Stromal cell of bone marrow (primary cell): Measurements from ENCODE around the gene DIP2A.
"Not testable (repeated sequence)": the region's sequence is repeated elsewhere in the genome, so short reads cannot be mapped to it uniquely, and the experiment has no call there.

Experiments
- DNase-seq: peaks from one replicate; pipeline ENCODE4 v3.0.0-alpha.2; 2012; ENCODE audit warnings: low read depth

The DIP2A gene

DNA sequence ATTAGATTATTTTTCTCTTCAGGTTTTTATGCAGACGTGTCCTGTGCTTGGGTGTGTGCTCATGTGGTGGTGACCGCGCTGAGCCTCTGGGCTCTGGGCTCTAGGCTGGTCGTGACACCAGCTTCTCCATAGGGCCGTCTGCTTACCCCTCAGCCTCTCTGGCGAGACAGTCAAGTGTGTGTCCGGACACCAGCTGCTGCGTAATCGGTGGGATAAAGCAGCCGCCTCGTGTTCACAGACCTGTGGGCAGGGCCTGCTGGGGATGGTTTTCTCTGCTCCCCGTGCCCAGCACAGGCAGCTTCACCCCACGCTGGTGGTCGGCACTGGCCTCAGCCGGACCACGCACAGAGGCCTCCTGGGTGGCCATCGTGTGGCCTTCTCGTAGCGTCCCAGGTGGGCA, 33.6 kb upstream of the DIP2A start:
- no peak for DNase-seq

DNA sequence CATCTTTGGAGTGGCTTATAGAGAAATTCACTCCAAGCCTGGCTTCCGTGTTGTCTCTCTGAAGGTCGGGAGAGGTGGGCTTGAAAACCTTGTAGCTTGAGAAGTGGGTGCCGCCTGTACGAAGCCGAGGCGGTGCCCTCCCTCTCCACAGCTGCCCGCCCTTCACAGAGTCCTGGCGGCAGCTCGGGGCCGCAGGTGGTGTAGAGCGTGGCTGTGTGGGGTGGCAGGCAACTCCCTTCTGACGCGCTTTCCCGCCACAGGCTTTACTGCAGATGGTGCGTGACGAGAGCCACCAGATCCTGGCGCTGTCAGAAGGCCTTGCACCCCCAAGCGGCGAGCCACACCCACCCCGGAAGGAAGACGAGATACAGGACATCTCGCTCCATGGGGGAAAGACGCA, 33.1 kb upstream of the DIP2A start:
- no peak for DNase-seq

DNA sequence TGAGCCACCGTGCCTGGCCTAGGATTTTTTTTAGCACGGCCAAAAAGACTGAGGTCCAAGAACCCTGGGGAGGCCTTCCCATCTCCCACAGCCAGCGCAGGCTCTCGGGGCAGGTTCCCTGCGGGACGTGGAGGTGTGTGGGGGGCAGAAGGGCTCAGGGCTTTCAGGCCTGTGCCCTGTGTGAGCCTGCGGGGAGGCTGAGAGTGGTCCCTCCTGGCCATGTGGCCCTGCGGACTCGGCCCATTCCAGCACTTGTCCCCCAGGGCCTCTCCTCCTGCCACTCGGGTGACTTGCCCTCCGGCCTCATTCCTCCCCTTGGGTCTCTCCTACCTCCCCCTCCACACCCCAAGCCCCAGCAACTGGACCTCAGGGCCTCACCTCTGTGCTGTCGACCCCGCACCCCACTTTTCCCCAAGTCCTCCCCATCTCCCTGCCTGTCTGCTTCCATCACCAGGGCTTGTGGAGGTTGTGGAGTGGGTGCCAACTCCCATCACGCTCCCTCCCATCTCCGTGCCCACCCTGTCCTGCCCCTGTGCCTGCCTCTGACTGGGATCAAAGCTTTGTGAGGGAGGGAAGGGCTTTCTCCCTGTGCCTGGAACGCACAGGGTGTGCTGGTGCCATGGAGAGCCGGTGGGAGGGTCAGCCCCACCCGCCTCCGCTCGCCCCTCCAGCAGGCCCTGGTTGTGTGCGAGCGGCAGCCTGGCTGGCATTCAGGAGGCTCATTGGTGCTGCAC, 32.2 kb upstream of the DIP2A start:
- no peak for DNase-seq

DNA sequence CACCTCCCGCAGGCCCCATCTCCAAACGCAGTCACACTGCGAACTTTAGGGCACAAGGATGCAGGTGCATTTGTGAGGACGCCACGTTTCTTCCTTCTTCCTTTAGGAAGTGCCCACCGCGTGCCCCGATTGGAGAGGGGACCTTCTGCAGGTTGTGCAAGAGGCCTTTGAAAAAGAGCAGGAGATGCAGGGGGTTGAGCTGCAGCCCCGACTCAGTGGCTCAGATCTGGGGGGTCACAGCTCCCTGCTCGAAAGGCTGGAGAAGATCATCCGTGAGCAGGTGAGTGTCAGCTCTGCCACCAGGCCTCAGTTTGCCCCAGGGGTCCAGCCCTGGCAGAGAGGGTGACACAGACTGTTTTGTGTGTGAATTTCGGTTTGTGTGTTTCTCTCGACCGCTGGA, 31.2 kb upstream of the DIP2A start:
- DNase-seq: no peak

DNA sequence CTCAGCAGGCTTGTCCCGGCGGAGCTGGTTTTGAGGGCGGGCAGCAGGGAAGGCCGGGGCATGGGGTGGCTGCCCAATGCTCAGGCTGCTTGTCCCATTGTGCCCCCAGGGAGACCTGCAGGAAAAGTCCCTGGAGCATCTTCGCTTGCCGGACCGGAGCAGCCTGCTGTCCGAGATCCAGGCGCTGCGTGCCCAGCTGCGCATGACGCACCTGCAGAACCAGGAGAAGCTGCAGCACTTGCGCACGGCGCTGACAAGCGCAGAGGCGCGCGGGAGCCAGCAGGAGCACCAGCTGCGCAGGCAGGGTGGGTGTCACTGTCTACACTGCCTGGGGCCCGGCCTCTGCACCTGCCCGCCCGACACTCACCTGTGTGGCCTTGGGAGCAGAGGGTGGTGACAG, 30.4 kb upstream of the DIP2A start:
- DNase-seq: no peak

DNA sequence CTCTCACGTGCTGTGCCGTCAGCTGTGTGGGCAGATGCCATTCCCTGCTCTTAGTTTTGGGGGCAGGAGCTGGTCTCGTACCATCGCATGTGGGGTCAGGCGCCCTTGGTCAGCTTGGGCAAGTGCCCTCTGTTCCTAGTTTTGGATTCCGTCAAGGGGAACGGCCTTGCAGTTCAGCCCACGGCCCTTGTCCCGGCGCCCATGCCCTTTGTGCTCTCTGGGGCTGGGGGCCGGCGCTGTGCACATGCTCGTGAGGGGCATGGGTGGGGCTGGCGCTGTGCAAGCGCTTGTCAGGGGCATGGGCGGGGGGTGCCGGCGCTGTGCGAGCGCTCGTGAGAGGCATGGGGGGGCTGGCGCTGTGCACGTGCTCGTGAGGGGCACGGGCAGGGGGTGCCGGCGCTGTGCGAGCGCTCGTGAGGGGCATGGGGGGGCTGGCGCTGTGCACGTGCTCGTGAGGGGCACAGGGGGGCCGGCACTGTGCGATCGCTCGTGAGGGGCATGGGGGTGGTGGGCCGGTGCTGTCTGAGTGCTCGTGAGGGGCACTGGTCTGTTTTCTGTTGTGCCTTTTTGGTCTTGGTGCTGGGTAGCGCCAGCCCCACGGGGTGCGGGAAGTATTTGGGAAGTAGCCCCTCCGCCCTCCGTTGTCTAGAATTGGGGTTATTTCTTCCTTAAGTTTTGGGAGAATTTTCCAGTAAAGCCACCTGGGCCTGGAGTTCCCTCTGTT, 29.5 kb upstream of the DIP2A start:
- no peak for DNase-seq

DNA sequence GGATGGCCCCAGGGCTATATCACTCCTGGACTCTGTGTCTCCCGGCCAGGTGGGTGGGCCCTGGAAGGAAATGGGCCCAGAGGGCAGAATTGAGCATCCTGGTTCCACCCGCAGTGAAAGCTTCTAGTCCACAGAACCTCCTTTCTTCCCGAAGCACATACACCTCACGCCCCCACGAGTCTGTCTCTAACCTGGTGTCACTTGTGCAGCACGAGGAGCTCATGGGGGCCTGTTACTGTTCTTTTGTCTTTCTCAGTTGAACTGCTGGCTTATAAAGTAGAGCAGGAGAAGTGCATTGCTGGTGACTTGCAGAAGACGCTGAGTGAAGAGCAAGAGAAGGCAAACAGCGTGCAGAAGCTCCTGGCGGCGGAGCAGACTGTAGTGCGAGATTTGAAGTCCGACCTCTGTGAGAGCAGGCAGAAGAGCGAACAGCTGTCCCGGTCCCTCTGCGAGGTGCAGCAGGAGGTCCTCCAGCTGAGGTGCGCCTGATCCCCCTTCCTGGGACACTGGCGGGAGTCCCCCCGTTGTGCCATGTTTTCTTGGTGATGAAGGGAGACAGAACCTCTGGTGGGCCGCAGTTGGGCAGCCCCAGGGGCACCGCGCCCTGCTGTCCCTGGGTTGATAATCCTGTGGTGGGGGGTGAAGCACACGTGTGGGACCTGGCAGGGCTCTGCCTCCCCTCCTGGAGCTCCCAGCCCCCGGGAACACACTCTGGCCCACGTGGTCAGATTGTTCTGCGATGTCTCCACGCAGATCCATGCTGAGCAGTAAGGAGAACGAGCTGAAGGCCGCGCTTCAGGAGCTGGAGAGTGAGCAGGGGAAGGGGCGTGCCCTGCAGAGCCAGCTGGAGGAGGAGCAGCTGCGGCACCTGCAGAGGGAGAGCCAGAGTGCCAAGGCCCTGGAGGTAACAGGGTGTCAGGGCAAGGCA, 28.7 kb upstream of the DIP2A start:
- DNase-seq: no peak

DNA sequence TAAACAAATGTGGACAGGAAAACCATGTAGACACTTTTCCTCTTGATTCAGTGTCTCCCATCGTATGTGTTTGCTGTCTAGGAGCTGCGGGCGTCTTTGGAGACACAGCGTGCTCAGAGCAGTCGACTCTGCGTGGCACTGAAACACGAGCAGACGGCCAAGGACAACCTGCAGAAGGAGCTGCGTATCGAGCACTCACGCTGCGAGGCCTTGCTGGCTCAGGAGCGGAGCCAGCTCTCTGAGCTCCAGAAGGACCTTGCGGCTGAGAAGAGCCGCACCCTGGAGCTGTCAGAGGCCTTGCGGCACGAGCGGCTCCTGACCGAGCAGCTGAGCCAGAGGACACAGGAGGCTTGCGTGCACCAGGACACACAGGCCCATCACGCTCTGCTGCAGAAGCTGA, 27.2 kb upstream of the DIP2A start:
- DNase-seq: no peak

DNA sequence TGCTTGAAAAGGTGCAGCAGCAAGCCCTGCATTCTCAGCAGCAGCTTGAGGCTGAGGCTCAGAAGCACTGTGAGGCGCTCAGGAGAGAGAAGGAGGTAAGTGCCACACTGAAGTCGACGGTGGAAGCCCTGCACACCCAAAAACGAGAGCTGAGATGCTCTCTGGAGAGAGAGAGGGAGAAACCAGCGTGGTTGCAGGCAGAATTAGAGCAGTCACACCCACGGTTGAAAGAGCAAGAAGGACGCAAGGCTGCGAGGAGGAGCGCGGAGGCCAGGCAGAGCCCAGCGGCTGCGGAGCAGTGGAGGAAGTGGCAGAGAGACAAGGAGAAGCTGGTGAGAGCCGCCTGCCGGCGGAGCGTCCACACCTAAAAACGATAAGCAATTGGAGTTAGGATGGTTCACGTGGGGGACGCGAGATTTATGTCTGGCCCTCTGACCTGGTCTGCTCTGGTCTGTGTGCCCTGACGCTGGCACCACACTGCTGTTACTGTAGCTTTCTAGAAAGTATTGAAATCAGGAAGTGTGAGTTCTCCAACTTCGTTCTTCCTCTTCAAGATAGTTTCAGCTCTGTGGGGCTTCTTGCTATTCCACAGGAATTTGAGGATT, 26.7 kb upstream of the DIP2A start:
- no peak for DNase-seq

DNA sequence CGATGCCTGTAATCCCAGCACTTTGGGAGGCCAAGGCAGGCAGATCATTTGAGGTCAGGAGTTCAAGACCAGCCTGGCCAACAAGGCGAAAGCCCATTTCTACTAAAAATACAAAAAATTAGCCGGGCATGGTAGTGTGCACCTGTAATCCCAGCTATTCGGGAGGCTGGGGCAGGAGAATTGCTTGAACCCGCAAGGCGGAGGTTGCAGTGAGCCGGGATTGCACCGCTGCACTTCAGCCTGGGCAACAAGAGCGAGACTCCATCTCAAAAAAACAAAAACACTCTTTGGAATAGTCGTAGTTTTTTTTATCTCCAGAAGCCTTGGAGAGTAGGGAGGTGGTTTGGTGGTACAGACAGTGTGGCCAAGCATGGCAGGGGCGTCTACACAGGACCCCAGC, 25.6 kb upstream of the DIP2A start:
- DNase-seq: not testable (repeated sequence)

DNA sequence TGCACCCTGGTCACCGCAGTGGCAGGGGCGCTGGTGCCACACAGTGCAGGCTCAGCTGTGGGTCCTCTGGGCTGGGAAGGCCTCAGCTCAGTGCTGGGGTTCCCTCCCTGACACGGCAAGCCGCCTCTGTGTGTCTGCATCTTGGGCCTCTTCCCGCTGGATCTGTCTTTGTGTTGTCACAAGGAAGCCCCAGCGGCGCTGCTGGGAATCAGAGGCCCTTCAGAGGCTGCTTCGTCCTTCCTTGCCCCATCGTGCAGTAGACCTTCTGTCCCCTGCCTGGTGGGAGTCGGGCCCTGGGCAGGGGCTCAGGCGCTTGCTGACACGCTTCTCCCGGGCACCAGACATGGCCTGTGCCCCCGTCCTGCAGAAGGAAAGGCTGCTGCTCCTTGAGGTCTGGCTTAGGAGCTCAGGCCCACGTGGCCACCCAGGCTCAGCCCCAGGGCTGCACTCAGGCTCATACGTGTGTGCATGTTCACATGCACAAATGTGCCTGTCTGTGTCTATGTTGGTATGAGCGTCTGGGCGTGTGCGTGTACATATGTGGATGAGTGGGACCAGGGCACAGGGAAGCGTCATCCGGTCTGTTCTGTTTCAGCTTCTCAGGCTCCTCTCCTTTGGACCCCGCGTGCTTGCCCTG, 24.3 kb upstream of the DIP2A start:
- DNase-seq: no peak

DNA sequence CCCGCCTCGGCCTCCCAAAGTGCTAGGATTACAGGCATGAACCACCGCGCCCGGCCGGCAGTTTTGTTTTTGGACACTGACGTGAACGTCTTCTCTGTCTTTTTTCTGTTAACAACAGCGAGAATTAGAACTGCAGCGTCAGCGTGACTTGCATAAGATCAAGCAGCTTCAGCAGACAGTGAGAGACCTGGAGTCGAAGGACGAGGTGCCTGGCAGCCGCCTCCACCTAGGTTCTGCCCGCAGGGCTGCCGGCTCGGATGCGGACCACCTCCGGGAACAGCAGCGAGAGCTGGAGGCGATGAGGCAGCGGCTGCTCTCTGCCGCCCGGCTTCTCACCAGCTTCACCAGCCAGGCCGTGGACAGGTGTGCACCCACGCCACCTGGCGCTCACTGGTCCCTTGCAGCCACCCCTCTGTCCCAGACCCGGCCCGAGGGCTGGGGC, 22.9 kb upstream of the DIP2A start:
- no peak for DNase-seq

DNA sequence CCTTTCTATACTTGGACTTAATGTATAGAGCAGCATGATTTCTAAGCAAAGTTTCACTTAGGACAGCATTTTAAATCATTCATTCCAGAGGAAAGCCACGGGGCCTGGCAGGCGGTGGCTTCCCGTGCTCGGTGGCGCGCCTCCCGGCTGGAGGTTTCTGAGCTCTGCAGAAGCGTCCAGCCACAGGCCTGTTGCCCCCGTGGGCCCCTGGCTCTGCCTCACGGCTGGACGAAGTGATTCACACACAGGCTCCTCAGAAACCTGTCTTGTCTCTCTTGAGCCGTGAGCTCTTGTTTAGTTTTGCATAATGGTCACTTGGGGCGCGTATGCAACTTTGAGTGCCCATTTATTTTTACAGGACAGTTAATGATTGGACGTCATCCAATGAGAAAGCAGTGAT, 22.1 kb upstream of the DIP2A start:
- no peak for DNase-seq

DNA sequence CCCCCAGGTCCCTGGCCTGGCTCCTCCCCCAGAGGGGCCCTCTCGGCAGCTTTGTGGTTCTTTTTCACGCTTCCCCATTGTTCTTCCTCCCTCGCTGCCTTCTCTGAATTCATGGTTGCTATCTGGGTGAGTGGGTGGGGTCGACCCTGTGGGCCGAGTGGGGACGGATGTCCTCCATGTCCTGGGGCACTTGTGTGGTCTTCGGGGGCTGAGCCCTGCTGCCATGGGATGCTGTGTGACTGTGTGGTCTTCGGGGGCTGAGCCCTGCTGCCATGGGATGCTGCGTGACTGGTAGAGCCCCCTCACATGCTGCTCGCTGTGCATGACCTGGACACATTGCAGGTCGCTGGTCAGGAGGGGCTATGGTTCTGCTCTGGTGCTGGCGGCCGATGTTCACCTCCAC, 21.6 kb upstream of the DIP2A start:
- DNase-seq: no peak

DNA sequence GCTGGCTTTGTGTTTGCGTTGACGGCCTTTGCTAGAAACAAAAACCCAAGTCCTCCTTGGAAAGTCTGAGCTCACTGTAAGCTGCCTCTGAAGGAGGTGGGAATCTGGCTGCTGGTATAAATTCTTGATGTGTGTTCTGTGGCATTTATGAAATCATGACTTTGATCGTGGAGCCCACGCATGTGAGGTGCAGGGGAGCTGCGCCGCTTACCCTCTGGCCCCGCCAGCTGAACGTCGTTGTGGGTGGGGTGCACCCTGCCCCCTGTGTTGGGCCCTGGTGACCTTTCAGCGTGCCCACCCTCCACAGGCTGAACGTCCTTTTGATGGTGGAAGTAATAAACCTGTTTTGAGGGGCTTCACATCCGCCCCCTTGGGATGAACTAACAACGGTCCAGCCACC, 21.2 kb upstream of the DIP2A start:
- DNase-seq: no peak

DNA sequence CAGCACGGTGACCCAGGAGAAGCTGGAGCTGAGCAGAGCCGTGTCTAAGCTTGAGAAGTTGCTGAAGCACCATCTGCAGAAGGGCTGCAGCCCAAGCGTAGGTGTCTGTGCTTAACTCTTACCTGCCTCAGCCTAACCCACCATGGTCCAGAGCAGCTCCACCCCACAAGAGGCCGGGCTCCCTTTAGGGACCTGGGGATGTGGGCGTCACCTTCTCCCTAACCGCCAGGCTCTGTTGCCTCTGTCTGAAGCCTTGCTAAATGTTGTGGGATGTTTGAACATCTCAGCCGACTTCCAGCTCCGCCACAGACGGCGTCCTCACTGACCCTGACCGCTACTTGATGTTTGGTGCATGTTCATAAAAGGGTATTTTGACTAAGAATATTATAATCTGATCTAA, 20.4 kb upstream of the DIP2A start:
- DNase-seq: no peak

DNA sequence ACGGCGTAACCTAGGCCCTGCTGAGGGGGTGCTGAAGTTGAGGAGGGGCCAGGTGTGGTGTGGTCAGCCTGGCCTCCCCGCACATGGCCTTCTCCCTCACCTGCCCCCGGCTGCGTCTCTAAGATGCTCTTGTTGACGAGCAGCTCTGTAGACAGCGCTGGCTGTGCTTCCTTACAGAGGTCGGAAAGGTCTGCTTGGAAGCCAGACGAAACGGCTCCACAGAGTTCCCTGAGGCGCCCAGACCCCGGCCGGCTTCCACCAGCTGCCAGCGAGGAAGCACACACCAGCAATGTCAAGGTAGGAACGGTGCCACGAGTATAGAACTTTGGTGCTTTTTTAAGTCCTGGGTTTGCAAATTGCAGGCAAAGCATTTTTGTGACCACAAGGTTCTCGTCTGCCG, 18.8 kb upstream of the DIP2A start:
- DNase-seq: no peak

DNA sequence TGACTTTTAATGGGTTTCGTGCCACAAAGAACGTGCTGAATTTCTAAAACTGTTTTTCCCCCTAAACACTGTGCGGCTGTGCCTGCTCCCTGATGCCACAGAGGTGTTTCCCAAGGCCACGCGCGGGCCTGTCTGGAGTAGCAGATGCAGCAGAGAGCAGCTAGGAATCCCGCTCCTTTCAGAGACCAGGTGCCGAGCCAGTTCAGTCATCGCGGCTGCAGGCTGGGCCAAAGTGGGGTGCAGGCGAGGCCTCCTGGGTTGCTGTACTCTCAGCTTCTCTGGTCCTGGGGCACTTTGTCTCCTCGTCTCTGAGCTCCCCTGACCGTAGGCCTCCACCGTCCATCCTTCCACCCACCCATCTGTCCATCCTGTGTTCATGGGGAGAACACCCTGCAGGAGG, 17.4 kb upstream of the DIP2A start:
- no peak for DNase-seq

DNA sequence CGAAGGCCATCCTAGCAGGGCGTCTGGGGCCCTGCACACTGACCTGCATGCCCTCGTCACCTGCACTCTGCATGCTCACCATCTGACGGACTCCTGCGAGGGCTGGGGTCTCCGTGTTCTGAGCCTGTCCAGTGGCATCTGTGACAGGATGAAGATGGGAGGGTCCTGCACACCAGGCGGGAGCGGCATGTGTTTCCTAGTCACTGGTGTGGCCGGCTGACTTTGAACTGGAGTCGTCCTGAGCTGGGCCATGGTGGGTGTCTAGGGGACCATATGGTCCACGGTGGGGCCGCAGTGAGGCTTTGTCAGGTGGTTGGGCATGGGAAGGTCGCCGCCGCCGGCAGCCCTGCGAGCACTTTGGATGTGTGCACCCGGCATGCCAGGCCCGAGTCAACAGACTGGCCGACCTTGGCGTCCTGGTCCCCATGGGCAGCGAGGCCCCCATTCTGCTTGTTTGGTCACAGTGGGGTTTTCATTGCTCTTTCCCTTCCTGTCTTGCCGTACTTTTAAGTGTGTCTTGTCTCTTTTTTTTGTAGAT, 16.7 kb upstream of the DIP2A start:
- DNase-seq: no peak

DNA sequence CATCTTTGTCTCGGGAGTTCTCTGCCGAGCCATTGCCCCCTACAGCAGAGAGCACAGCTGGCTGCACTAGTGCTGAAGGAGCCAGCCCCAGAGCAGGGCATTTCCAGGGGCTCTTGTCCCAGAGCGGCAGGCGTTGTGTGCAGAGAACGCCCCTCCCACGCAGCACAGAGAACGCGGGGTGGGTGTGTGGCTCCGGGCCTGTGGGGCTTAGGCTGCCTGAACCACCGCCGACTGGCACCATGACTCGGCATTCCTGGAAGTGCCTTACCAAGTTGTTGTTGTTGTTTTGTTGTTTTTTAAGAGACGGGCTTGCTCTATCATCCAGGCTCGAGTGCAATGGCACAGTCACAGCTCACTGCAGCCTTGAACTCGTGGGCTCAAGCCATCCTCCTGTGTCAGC, 15.8 kb upstream of the DIP2A start:
- DNase-seq: no peak

DNA sequence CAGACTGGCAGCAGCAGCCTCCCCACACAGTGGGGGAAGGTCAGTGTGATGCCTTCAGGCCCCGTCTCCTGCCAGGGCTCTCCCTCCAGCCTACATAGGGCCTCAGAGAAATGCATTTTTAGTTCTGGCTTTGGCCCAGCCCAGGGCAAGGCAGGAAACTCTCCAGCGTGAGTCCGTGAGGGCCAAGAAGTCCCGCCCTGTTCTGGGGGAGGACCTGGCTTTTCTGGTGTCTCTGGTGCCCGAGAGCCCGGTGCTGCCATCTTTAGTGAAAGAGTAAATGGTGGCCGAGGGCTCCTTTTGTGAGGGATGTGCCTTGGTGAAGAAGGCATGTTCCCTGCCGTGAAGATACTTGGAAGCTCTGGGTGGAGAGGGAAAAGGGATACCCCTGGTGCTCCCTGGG, 14.8 kb upstream of the DIP2A start:
- DNase-seq: no peak

DNA sequence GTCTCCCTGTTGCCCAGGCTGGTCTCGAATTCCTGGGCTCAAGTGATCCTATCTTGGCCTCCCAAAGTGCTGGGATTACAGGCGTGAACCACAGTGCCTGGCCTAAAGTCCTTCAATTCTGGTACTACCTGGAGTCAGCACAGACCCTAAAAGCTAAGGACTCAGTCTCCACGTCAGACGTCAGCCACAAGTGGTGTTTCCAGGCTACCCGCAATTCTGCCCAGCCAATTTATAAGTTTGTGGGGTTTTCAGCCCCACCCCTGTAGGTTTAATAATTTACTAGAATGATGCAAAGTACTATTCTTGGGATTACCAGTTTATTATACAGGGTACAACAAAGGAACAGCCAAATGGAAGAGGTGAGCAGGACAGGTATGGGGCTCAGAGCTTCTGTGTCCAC, 10.6 kb upstream of the DIP2A start:
- no peak for DNase-seq
